Neural cell (in vitro differentiated cells): ENCODE measurements around the gene SYNGR4. TPM values are rescaled to one million over a fixed set of nuclear protein-coding genes. Genes with fewer than 3 reads are reported as not detected.

Experiments
- H2AFZ ChIP-seq: fragments of 200-600, 300-800 bp; sonication (generic), shearing (Covaris generic); 2 replicates; pipeline ENCODE4 v1.6.0; 2014; ENCODE audit warnings: low read depth, mild to moderate bottlenecking, antibody characterized with exemption, low read length, moderate library complexity
- H3F3A ChIP-seq: fragments of 200-600 bp; shearing (Covaris generic); 2 replicates; pipeline ENCODE4 v1.6.1; 2016; ENCODE audit warnings: mild to moderate bottlenecking, moderate library complexity, mixed read lengths, antibody characterized with exemption, low read length; ENCODE audit not compliant: insufficient read depth, poor library complexity, severe bottlenecking
- H3K27ac ChIP-seq: fragments of 200-600, 300-800 bp; sonication (generic), shearing (Covaris generic); 2 replicates; pipeline ENCODE4 v1.5.1; 2014; ENCODE audit warnings: mild to moderate bottlenecking, low read length, moderate library complexity
- H3K27me3 ChIP-seq: fragments of 300-800, 200-600 bp; sonication (generic), shearing (Covaris generic); 2 replicates; pipeline ENCODE4 v1.6.0; 2014; ENCODE audit warnings: mild to moderate bottlenecking, low read depth, low read length, moderate library complexity; ENCODE audit not compliant: insufficient read depth
- H3K36me3 ChIP-seq: fragments of 300-800, 200-600 bp; sonication (generic), shearing (Covaris generic); 2 replicates; pipeline ENCODE4 v1.5.1; 2014; ENCODE audit warnings: mild to moderate bottlenecking, antibody characterized with exemption, low read length, moderate library complexity; ENCODE audit not compliant: insufficient read depth
- H3K4me2 ChIP-seq: fragments of 300-800, 200-600 bp; sonication (generic), shearing (Covaris generic); 2 replicates; pipeline ENCODE4 v1.6.0; 2014; ENCODE audit warnings: mild to moderate bottlenecking, low read length
- H3K4me3 ChIP-seq: fragments of 300-800, 200-600 bp; sonication (generic), shearing (Covaris generic); 2 replicates; pipeline ENCODE4 v1.5.1; 2014; ENCODE audit warnings: mild to moderate bottlenecking, low read length, moderate library complexity
- H3K79me2 ChIP-seq: fragments of 200-600 bp; shearing (Covaris generic); replicated peaks from 2 replicates; pipeline ENCODE4 v1.6.0; 2014; ENCODE audit warnings: mild to moderate bottlenecking, low read length, moderate library complexity; ENCODE audit not compliant: insufficient read depth
- H3K9ac ChIP-seq: fragments of 300-800, 200-600 bp; sonication (generic), shearing (Covaris generic); 2 replicates; pipeline ENCODE4 v1.6.1; 2016; ENCODE audit warnings: mild to moderate bottlenecking, low read length, mixed read lengths
- H3K9me2 ChIP-seq: fragments of 200-600 bp; shearing (Covaris generic); 2 replicates; pipeline ENCODE4 v1.6.1; 2016; ENCODE audit warnings: mild to moderate bottlenecking, low read length, mixed read lengths; ENCODE audit not compliant: insufficient read depth
- H3K9me3 ChIP-seq: fragments of 200-600, 300-800 bp; sonication (generic), shearing (Covaris generic); 2 replicates; pipeline ENCODE4 v1.6.1; 2016; ENCODE audit warnings: mild to moderate bottlenecking, mixed run types, low read length, moderate library complexity, mixed read lengths
- H4K20me1 ChIP-seq: fragments of 200-600 bp; shearing (Covaris generic); 2 replicates; pipeline ENCODE4 v1.6.1; 2016; ENCODE audit warnings: mild to moderate bottlenecking, mixed run types; ENCODE audit not compliant: insufficient read depth
- CTCF ChIP-seq: fragments of 450-650 bp; IDR thresholded peaks from 2 replicates; pipeline ENCODE4 v1.5.1; 2014; ENCODE audit warnings: antibody characterized with exemption, mild to moderate bottlenecking, moderate library complexity; ENCODE audit not compliant: poor library complexity, severe bottlenecking
- EP300 ChIP-seq: fragments of 450-650 bp; conservative IDR thresholded peaks from 2 replicates; pipeline ENCODE4 v1.6.1; 2014; ENCODE audit warnings: antibody characterized with exemption, mild to moderate bottlenecking, moderate library complexity; ENCODE audit not compliant: poor library complexity, severe bottlenecking
- EZH2 ChIP-seq: fragments of 200-600, 300-800 bp; shearing (Covaris generic), sonication (generic); IDR thresholded peaks from 2 replicates; pipeline ENCODE4 v1.6.1; 2014; ENCODE audit warnings: antibody characterized with exemption, low read length, borderline replicate concordance, mild to moderate bottlenecking; ENCODE audit not compliant: insufficient read depth, poor library complexity, severe bottlenecking
- MXI1 ChIP-seq: fragments of 450-650 bp; conservative IDR thresholded peaks from 2 replicates; pipeline ENCODE4 v1.6.1; 2014; ENCODE audit warnings: antibody characterized with exemption, mild to moderate bottlenecking; ENCODE audit not compliant: poor library complexity, severe bottlenecking
- POLR2AphosphoS5 ChIP-seq: IDR thresholded peaks from 2 replicates; pipeline ENCODE4 v1.6.1; 2012
- RAD21 ChIP-seq: fragments of 450-650 bp; conservative IDR thresholded peaks from 2 replicates; pipeline ENCODE4 v1.6.1; 2014; ENCODE audit warnings: antibody characterized with exemption, mild to moderate bottlenecking, moderate library complexity
- REST ChIP-seq: IDR thresholded peaks from 2 replicates; pipeline ENCODE4 v1.6.1; 2012; ENCODE audit warnings: borderline replicate concordance
- SMC3 ChIP-seq: fragments of 450-650 bp; conservative IDR thresholded peaks from 2 replicates; pipeline ENCODE4 v1.6.1; 2014; ENCODE audit warnings: antibody characterized with exemption, mild to moderate bottlenecking, moderate library complexity; ENCODE audit not compliant: poor library complexity
- TAF1 ChIP-seq: IDR thresholded peaks from 2 replicates; pipeline ENCODE4 v1.6.1; 2012; ENCODE audit warnings: low read depth
- polyA plus RNA-seq: library from polyadenylated mRNA; depleted of rRNA; stranded (reverse); fragments of >200 nt; gene quantifications from 2 replicates; pipeline ENCODE4 v1.2.3, GENCODE V29; 2014

The SYNGR4 gene
- polyA plus RNA-seq, 1 donor from 2014 or later: not detected

GRCh38 chr19:48354332-48354992 is 9.7 kb upstream of the SYNGR4 start:
- Histone ChIP-seq H3K9me3 (no peaks in the 10 kb centered on the region), H3K36me3 (no peaks in the 10 kb centered on the region), H3K27me3 (no peaks in the 10 kb centered on the region), H3K9ac (no peak overlapping the region), H3K4me2 (no peak overlapping the region), H4K20me1 (no peaks in the 10 kb centered on the region), H2AFZ (no peak overlapping the region), H3K27ac (no peak overlapping the region), H3K4me3 (no peak overlapping the region), H3K9me2 (no peaks in the 10 kb centered on the region), H3F3A (no peaks in the 10 kb centered on the region), H3K79me2 (no peaks in the 10 kb centered on the region)
- TF ChIP-seq SMC3 (no peak), TAF1 (no peak), REST (no peak), EP300 (no peak), EZH2 (no peak), CTCF (no peak)

- Histone ChIP-seq H4K20me1 (no peaks in the 10 kb centered on the region), H3K9me2 (no peaks in the 10 kb centered on the region), H3K27ac (no peak overlapping the region), H3K79me2 (no peaks in the 10 kb centered on the region), H3F3A (no peaks in the 10 kb centered on the region), H2AFZ (no peak overlapping the region), H3K27me3 (no peaks in the 10 kb centered on the region), H3K36me3 (no peaks in the 10 kb centered on the region), H3K9ac (no peak overlapping the region), H3K4me3 (no peak overlapping the region), H3K9me3 (no peaks in the 10 kb centered on the region), H3K4me2 (no peak overlapping the region)
- TF ChIP-seq RAD21: no peak
- no peak for TF ChIP-seq EP300
- no peak for TF ChIP-seq TAF1
- no peak for TF ChIP-seq POLR2AphosphoS5
- no peak for TF ChIP-seq REST
- TF ChIP-seq MXI1: no peak
- TF ChIP-seq EZH2: no peak
- TF ChIP-seq CTCF: no peak
- no peak for TF ChIP-seq SMC3
These were observed 8.7 kb upstream of the SYNGR4 start for GRCh38 chr19:48355365-48355954.
